Measurements from ENCODE around the gene OR4M1.
"Not testable (repeated sequence)": the region's sequence is repeated elsewhere in the genome, so short reads cannot be mapped to it uniquely, and the experiment has no call there.

The OR4M1 gene

GRCh38 chr14:19823765-19824164 lies 50.5 kb downstream of the OR4M1 start:
- DNase-seq = no peak

GRCh38 chr14:19827626-19828244 lies 54.4 kb downstream of the OR4M1 start:
- DNase-seq = not testable (repeated sequence)

- no peak for DNase-seq
Measured at GRCh38 chr14:19828314-19828713, 55.0 kb downstream of the OR4M1 start.

All from fibroblast of upper back skin (primary cell).